ENCODE results near the gene AP5Z1.

- TF ChIP-seq CTCF (IDR thresholded peaks at IDR 0.05) (no peak), POLR2A (IDR thresholded peaks at IDR 0.05) (no peak), EP300 (IDR thresholded peaks at IDR 0.05) (no peak), POLR2AphosphoS5 (IDR thresholded peaks at IDR 0.05) (no peak)
Observed at GRCh38 chr7:4774007-4774406, 1.4 kb upstream of the AP5Z1 start.

All from gastroesophageal sphincter (tissue), 3 donors.